Vagina (tissue), 2 donors: ENCODE data around the gene ITSN1. TPM values are rescaled to one million over a fixed set of nuclear protein-coding genes. Genes with fewer than 3 reads are reported as not detected.
A peak's percentile ranks its signal among the peaks of the same experiment; 100 is the strongest.

ENCODE experiments used
- DNase-seq, 2 donors: peaks; one replicate each; pipeline ENCODE4 v3.0.0-alpha.2; 2017; ENCODE audit errors: extremely low spot score in 2 of 2
- H3K27ac ChIP-seq: fragments of 200-600 bp; sonication (generic); one replicate; pipeline ENCODE4 v1.5.1; 2019
- H3K27me3 ChIP-seq: fragments of 200-600 bp; sonication (generic); one replicate; pipeline ENCODE4 v1.5.1; 2019
- H3K36me3 ChIP-seq, 2 donors: fragments of 200-600 bp; sonication (generic); one replicate each; pipeline ENCODE4 v1.5.1; 2017 to 2019
- H3K4me1 ChIP-seq: fragments of 200-600 bp; sonication (generic); one replicate; pipeline ENCODE4 v1.5.1; 2019
- H3K4me3 ChIP-seq, 2 donors: fragments of 200-600 bp; sonication (generic); 1 replicate in 1 of 2; 2 replicates in 1 of 2; pipeline ENCODE4 v1.5.1; 2016 to 2019
- H3K9me3 ChIP-seq: fragments of 200-600 bp; sonication (generic); one replicate; pipeline ENCODE4 v1.5.1; 2019
- POLR2A ChIP-seq, 2 donors: fragments of 450-650 bp; IDR thresholded peaks; one replicate each; pipeline ENCODE4 v1.6.1; 2017; ENCODE audit warnings: antibody characterized with exemption in 2 of 2, mild to moderate bottlenecking in 2 of 2, moderate library complexity in 2 of 2
- POLR2AphosphoS5 ChIP-seq, 2 donors: sonication (generic); formaldehyde crosslinking; IDR thresholded peaks; one replicate each; pipeline ENCODE4 v1.9.0; 2017; ENCODE audit warnings: antibody characterized with exemption in 2 of 2, mild to moderate bottlenecking in 2 of 2, low read depth in 1 of 2; ENCODE audit not compliant: insufficient read depth in 1 of 2
- intact Hi-C: fragments of 100-400 bp; cut with DNase I; formaldehyde crosslinking; loops from one replicate; pipeline ENCODE4 v1.15.1; 2023
- total RNA-seq: library from RNA; depleted of rRNA; stranded (reverse); fragments of >200 nt; gene quantifications from one replicate; pipeline ENCODE4 v1.2.3, GENCODE V29; 2016
- TF ChIP-seq, protein P1 (sequence below), 3 experiments: fragments of 450-650 bp in 2 of 3; fragments of 200-600 bp in 1 of 3; sonication (generic) in 1 of 3; IDR thresholded peaks; one replicate each; pipeline ENCODE4 v1.5.1; 2017 to 2019; ENCODE audit warnings: antibody characterized with exemption in 3 of 3, mild to moderate bottlenecking in 2 of 3, moderate library complexity in 2 of 3

Gene ITSN1
- total RNA-seq, 1 donor from 2014 or later, result 46.9 TPM

DNA sequence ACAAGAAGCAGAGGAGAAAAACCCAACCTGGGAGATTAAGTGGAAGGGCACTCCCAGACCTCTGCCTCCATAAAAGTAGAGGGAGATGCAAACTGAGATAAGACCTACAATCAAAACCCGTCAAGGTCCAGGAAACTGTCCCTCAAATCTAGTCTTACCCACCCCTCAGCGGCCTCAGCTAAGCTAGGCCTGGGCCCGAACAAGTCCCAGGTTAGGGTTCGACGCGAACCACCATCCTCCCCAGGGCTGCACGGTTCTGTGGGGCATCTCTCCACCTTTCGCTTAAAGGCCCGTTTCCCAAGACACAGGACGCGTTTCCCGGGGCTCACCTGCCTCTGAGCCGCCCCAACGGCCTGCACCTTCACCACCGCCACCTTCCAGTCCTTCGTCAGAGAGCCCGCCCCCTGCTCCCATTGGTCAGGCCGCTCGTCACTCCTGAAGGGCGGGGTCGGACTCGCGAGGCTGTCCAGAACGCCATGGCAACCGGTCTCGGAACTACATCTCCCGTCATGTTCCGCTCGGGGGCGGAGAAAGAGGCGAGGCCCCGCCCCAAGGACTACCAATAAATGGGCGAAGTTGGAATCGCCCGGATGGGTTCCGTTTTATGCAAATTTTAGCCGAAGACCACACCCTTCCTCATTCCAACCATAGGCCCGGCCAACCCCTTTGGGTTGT lies 812 bp upstream of the ITSN1 start, which contains the start of gene CRYZL1:
CRYZL1 (minus strand) TSS at position 390 of the 675 bp plus-strand sequence. CDS start 10,190 bp downstream, outside the sequence.
- H3K36me3 ChIP-seq, result no peaks in the 10 kb centered on the region
- no peaks in the 10 kb centered on the region for H3K9me3 ChIP-seq
- DNase-seq, result peak; percentile 100
- TF ChIP-seq, protein P1, sequence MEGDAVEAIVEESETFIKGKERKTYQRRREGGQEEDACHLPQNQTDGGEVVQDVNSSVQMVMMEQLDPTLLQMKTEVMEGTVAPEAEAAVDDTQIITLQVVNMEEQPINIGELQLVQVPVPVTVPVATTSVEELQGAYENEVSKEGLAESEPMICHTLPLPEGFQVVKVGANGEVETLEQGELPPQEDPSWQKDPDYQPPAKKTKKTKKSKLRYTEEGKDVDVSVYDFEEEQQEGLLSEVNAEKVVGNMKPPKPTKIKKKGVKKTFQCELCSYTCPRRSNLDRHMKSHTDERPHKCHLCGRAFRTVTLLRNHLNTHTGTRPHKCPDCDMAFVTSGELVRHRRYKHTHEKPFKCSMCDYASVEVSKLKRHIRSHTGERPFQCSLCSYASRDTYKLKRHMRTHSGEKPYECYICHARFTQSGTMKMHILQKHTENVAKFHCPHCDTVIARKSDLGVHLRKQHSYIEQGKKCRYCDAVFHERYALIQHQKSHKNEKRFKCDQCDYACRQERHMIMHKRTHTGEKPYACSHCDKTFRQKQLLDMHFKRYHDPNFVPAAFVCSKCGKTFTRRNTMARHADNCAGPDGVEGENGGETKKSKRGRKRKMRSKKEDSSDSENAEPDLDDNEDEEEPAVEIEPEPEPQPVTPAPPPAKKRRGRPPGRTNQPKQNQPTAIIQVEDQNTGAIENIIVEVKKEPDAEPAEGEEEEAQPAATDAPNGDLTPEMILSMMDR (IDR thresholded peaks at IDR 0.05), result no peak
- TF ChIP-seq POLR2A (IDR thresholded peaks at IDR 0.05) (peak in 1 of 2 donors; percentile 47), POLR2AphosphoS5 (IDR thresholded peaks at IDR 0.05; ENCODE audit: insufficient read depth in 1 of 2, low read depth in 1 of 2) (peak; percentile 88 to 90)
- H3K27me3 ChIP-seq, result no peaks in the 10 kb centered on the region
- peak within 1 kb of the TSS; percentile 85 to 91 for H3K4me3 ChIP-seq
- peaks cover 48% of the 10 kb centered on the region for H3K4me1 ChIP-seq
- H3K27ac ChIP-seq, result peak within 1 kb of the TSS; percentile 90
- intact Hi-C loops, result loop anchor here (10.0 kb wide), 2 partner anchors 163 to 253 kb away; no protein-coding TSS in a partner anchor

DNA sequence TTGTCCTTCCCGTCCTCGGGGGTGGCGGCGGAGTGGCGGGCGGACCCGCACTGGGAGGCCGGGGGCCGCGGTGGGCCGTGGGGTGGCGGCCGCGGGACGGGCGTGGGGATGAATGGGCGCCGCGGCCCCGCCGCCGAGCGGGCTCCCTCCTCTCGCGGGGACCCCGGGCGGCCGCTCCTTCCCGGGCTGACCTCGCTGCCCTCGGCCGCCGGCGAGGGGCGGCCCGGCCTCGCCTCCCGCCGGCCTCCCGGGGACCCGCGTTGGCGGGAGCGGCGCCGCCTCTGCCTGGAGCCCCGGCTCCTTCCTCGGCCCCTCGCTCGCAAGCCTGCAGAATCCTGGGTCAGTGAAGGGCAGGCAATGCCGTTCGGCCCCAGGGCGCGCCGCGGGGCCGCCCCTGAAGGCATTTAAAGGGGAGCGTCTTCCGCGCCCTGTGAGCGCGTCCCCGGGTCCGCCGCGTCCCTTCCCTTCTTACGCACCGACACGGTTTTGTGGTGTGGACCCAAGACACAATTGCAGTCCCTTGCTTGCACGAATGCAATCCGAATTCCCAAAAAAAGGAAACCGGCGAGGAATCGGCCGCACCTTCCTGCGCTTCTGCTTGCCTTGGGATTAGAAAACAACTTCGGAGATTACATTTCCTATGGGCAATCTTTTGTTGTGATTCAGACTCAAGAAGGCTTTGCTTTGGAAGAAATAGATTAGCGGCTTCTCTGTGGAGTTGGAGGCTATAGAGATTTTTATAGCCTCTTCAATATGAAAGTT lies 776 bp downstream of the ITSN1 start:
- DNase-seq, result no peak
- intact Hi-C loops, result loop anchor here (10.0 kb wide), 2 partner anchors 162 to 252 kb away; no protein-coding TSS in a partner anchor
- Histone ChIP-seq H3K36me3 (no peaks in the 10 kb centered on the region), H3K4me3 (peak overlapping the region; percentile 85 to 91), H3K27ac (peak overlapping the region; percentile 89), H3K27me3 (no peaks in the 10 kb centered on the region), H3K4me1 (peaks cover 51% of the 10 kb centered on the region), H3K9me3 (no peaks in the 10 kb centered on the region)
- TF ChIP-seq, protein P1 (IDR thresholded peaks at IDR 0.05), result no peak
- TF ChIP-seq POLR2AphosphoS5 (IDR thresholded peaks at IDR 0.05; ENCODE audit: insufficient read depth in 1 of 2, low read depth in 1 of 2), result peak in 1 of 2 donors; percentile 35
- TF ChIP-seq POLR2A (IDR thresholded peaks at IDR 0.05), result no peak

DNA sequence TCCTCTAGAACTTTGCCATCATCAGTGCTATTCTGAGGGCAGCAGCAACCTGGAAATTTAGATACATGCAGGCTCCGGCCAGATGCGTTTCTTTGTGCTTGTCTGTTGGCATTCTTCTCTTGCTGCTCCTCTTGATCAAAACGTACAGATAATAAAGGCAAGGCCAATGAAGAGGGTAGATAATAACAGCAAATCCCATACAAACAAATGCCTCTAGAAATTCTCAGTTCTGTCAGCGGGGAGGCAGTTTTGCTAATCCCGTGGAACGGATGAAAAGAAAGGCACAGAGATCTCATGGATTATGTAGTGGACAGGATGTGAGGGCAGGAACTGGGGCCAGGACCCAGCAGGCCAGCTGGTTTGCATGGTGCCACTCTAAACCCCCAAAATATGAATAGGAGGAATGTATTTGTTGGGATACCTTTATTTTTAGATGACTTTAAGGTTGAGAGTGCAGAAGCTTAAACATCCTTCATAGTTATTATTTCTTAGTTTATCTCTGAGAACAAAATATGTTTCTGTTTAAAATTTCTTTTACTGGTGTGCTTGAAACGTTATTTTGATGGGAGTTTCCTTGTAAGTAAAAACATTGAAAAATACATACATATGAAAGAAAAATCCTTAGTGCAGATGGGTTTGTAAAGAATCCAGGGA lies 1.5 kb downstream of the ITSN1 start:
- H3K9me3 ChIP-seq, result no peaks in the 10 kb centered on the region
- H3K27me3 ChIP-seq, result no peaks in the 10 kb centered on the region
- H3K36me3 ChIP-seq, result no peaks in the 10 kb centered on the region
- intact Hi-C loops, result loop anchor here (10.0 kb wide), 2 partner anchors 161 to 251 kb away; no protein-coding TSS in a partner anchor
- DNase-seq, result no peak
- peaks cover 49% of the 10 kb centered on the region for H3K4me1 ChIP-seq
- peak overlapping the region; percentile 89 for H3K27ac ChIP-seq
- TF ChIP-seq POLR2AphosphoS5 (IDR thresholded peaks at IDR 0.05; ENCODE audit: insufficient read depth in 1 of 2, low read depth in 1 of 2) (peak in 1 of 2 donors; percentile 22), POLR2A (IDR thresholded peaks at IDR 0.05) (no peak)
- TF ChIP-seq, protein P1 (IDR thresholded peaks at IDR 0.05), result no peak
- H3K4me3 ChIP-seq, result peak overlapping the region; percentile 85 to 91

DNA sequence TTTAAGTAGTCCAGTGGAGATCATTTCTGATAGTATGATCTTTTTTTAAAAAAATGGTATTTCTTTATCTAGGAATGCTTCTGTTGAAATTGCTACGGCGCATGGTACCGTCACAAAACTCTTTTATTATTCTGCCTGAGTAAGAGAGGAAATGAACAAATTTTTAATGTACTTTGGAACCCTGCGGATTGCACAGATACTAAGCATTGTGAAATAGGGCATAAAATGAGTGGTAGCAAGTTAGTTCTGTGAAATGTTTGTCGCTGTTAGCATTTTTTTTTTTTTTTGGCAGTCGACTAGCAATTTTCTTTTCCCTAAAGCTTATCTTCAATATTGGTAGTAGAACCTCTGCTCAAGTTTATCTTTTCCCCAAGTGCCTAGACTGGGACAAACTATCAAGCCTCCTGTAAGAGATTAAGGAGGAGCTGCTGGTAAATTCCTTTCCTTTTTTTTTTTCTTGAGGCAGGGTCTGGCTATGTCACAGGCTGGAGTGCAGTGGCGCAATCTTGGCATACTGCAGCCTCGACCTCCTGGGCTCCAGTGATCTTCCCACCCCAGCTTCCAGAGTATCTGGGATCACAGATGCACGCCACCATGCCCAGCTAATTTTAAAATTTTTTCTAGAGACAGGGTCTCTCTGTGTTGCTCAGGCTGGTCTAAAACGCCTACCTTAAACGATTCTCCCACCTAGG lies 2.2 kb downstream of the ITSN1 start:
- intact Hi-C loops, result loop anchor here (10.0 kb wide), 2 partner anchors 160 to 250 kb away; no protein-coding TSS in a partner anchor
- Histone ChIP-seq H3K27ac (peak overlapping the region; percentile 89), H3K4me1 (peaks cover 42% of the 10 kb centered on the region), H3K9me3 (no peaks in the 10 kb centered on the region), H3K27me3 (no peaks in the 10 kb centered on the region), H3K4me3 (peak overlapping the region; percentile 85 to 91), H3K36me3 (no peaks in the 10 kb centered on the region)
- TF ChIP-seq, protein P1 (IDR thresholded peaks at IDR 0.05), result no peak
- TF ChIP-seq POLR2AphosphoS5 (IDR thresholded peaks at IDR 0.05; ENCODE audit: insufficient read depth in 1 of 2, low read depth in 1 of 2) (no peak), POLR2A (IDR thresholded peaks at IDR 0.05) (no peak)
- DNase-seq, result no peak
